ENCODE data around the gene MMP21. TPM values are rescaled to one million over a fixed set of nuclear protein-coding genes. Genes with fewer than 3 reads are reported as not detected.

The MMP21 gene
- total RNA-seq, 2 donors from 2014 or later, result not detected

DNA sequence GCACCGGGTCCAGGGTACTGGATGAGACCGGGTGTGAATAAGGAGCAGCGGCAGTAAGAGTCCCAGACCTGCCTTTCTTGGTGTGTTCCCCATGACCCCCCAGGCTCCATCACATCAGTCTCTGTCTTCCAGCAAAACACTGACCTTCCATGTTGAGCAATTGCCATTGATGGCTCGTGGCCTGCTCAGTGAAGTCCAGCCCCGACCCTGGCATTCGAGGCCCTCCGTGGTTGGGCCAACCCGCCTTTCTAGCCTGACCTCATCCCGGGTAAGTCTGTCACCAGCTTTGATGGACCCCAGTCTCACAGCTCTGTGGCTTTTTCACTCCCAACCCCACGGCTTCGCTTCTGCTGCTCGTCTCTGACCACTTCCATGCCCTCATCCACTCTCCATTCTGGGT, 6.4 kb downstream of the MMP21 start:
- ATAC-seq (no peak), DNase-seq (no peak)
- peaks cover 0 to 9% of the 10 kb centered on the region in 2 donors for H3K36me3 ChIP-seq (replicated peaks in 1 of 2; ENCODE audit: insufficient read depth in 1 of 2, low read depth in 2 of 2)
- H3K9me3 ChIP-seq, result no peaks in the 10 kb centered on the region
- H3K27me3 ChIP-seq, result no peaks in the 10 kb centered on the region
- intact Hi-C loops (cut with DNase I), result no loop called here
- TF ChIP-seq, protein P1, sequence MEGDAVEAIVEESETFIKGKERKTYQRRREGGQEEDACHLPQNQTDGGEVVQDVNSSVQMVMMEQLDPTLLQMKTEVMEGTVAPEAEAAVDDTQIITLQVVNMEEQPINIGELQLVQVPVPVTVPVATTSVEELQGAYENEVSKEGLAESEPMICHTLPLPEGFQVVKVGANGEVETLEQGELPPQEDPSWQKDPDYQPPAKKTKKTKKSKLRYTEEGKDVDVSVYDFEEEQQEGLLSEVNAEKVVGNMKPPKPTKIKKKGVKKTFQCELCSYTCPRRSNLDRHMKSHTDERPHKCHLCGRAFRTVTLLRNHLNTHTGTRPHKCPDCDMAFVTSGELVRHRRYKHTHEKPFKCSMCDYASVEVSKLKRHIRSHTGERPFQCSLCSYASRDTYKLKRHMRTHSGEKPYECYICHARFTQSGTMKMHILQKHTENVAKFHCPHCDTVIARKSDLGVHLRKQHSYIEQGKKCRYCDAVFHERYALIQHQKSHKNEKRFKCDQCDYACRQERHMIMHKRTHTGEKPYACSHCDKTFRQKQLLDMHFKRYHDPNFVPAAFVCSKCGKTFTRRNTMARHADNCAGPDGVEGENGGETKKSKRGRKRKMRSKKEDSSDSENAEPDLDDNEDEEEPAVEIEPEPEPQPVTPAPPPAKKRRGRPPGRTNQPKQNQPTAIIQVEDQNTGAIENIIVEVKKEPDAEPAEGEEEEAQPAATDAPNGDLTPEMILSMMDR (IDR thresholded peaks at IDR 0.05), result no peak
- no peak for TF ChIP-seq POLR2A (IDR thresholded peaks at IDR 0.05)
- no peak overlapping the region for H3K4me3 ChIP-seq
- H3K4me1 ChIP-seq, result peaks cover 18% of the 10 kb centered on the region
- WGBS, 2 donors, result 91 to 100% methylated on average over 11 to 12 of the region's 12 CpGs
- H3K27ac ChIP-seq, result no peak overlapping the region

DNA sequence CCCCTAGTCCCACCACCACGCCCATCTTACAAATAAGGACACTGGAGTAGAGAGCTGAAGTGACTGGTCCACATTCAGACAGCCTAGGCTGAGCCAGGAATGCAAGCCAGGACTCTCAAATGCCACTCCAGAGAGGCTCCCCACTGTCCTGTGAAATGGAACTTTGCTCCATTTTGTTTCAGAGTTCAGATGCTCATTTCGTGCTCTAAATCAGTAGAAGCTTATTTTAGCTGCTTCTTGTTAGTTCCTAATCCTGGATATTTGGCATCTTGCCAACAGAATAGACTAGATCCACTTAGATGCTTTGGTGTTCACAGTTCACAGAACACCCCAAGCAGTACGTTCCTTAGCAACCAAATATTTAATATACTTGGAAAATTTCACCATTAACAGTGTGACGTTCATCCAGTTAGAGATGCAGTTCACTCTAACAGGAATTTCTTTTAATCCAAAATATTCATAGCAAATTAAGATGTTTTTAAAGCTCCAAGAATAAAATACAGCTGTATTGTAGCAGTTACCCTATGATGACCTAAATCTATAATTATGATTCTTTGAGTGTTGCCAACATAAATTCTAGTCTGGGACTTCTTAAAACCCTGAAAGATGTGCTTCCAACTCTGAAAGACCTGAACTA, 7.3 kb downstream of the MMP21 start:
- intact Hi-C loops (cut with DNase I), result no loop called here

DNA sequence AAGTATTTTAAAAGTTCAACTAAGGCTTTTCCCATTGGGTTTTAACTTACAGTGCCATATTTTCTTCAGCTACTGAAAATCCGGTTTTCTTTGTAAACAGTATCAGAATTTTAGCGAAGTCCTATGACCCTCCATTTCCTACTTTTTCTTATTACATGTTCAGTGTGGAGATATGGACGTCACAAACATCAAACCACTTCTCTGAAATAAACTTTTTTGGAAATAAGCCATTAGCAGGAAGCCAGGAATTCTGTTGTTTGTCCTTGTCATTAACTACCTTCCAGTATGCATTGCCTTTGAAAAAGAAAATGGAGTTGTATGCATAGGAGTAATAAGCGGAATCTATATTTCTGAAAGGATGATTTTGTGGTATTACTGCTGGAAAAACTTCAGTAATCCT, 9.1 kb downstream of the MMP21 start:
- no peaks in the 10 kb centered on the region for H3K9me3 ChIP-seq
- peak; percentile 38 for ATAC-seq
- intact Hi-C loops (cut with DNase I), result no loop called here
- no peak for TF ChIP-seq POLR2A (IDR thresholded peaks at IDR 0.05)
- TF ChIP-seq, protein P1 (IDR thresholded peaks at IDR 0.05), result no peak
- WGBS, 2 donors, result 27 to 29% methylated on average over 4 of the region's 4 CpGs
- no peaks in the 10 kb centered on the region for H3K27me3 ChIP-seq
- no peak for DNase-seq
- H3K36me3 ChIP-seq (replicated peaks in 1 of 2; ENCODE audit: insufficient read depth in 1 of 2, low read depth in 2 of 2), result peaks cover 0 to 17% of the 10 kb centered on the region in 2 donors
- no peak overlapping the region for H3K4me3 ChIP-seq
- peaks cover 18% of the 10 kb centered on the region for H3K4me1 ChIP-seq
- peak overlapping the region in 1 of 4 donors; percentile 19 for H3K27ac ChIP-seq

More for the DNA sequence above, 7.3 kb downstream of the MMP21 start:
- Histone ChIP-seq H3K4me3 (no peak overlapping the region), H3K36me3 (replicated peaks in 1 of 2; ENCODE audit: insufficient read depth in 1 of 2, low read depth in 2 of 2) (peaks cover 0 to 14% of the 10 kb centered on the region in 2 donors), H3K4me1 (peaks cover 18% of the 10 kb centered on the region), H3K9me3 (no peaks in the 10 kb centered on the region), H3K27ac (no peak overlapping the region), H3K27me3 (no peaks in the 10 kb centered on the region)
- TF ChIP-seq, protein P1 (IDR thresholded peaks at IDR 0.05), result no peak
- no peak for TF ChIP-seq POLR2A (IDR thresholded peaks at IDR 0.05)
- ATAC-seq, result peak; percentile 43
- DNase-seq, result no peak
- 64 to 86% methylated on average over 4 of the region's 4 CpGs for WGBS, 2 donors

DNA sequence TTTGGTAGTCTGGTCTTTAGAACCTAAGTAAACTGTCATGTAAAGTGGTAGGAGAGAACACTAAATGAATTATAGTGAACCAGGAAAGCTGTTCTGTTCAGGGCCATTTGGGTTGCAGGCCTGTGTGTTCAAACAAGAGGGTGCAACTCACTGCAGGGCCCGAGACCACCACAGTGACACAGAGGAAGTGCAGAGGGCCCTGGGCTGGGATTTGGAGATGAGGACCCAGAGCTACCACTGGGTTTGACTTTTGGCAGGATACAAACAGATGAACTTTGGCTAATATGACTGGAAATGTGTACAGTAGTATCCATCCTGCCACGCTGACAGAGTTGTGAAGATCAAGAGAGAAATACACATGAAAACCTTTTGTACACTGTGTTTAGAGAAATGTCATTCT, 9.8 kb downstream of the MMP21 start:
- TF ChIP-seq, protein P1 (IDR thresholded peaks at IDR 0.05), result no peak
- TF ChIP-seq POLR2A (IDR thresholded peaks at IDR 0.05), result no peak
- Histone ChIP-seq H3K4me1 (peaks cover 18% of the 10 kb centered on the region), H3K4me3 (no peak overlapping the region), H3K36me3 (replicated peaks in 1 of 2; ENCODE audit: insufficient read depth in 1 of 2, low read depth in 2 of 2) (peaks cover 0 to 17% of the 10 kb centered on the region in 2 donors), H3K27me3 (no peaks in the 10 kb centered on the region), H3K9me3 (no peaks in the 10 kb centered on the region), H3K27ac (peak overlapping the region in 1 of 4 donors; percentile 19)
- intact Hi-C loops (cut with DNase I), result no loop called here
- no peak for ATAC-seq
- 90 to 98% methylated on average over 2 of the region's 2 CpGs for WGBS, 2 donors
- no peak for DNase-seq
